Peyer's patch (tissue), 4 donors: ENCODE results near the gene PIK3CD. TPM values are rescaled to one million over a fixed set of nuclear protein-coding genes. Genes with fewer than 3 reads are reported as not detected.

Experiments
- DNase-seq, 3 donors: peaks; one replicate each; pipeline ENCODE4 v3.0.0-alpha.2; 2017 to 2019
- H3K27ac ChIP-seq, 4 donors: fragments of 200-600 bp; sonication (generic); one replicate each; pipeline ENCODE4 v1.5.1; 2016 to 2019
- H3K27me3 ChIP-seq, 2 donors: fragments of 200-600 bp; sonication (generic); one replicate each; pipeline ENCODE4 v1.5.1; 2019
- H3K36me3 ChIP-seq, 3 donors: fragments of 200-600 bp; sonication (generic); one replicate each; pipeline ENCODE4 v1.5.1; 2016 to 2019
- H3K4me1 ChIP-seq, 4 donors: fragments of 200-600 bp; sonication (generic); one replicate each; pipeline ENCODE4 v1.5.1; 2016 to 2019
- H3K4me3 ChIP-seq, 4 donors: fragments of 200-600 bp; sonication (generic); 1 replicate in 3 of 4; 2 replicates in 1 of 4; pipeline ENCODE4 v1.5.1; 2016 to 2019; ENCODE audit warnings: mild to moderate bottlenecking in 1 of 4
- H3K9me3 ChIP-seq, 4 donors: fragments of 200-600 bp; sonication (generic); one replicate each; pipeline ENCODE4 v1.5.1; 2016 to 2019; ENCODE audit warnings: mild to moderate bottlenecking in 1 of 4
- CTCF ChIP-seq, 6 experiments: fragments of 450-650 bp in 4 of 6; fragments of 200-600 bp in 2 of 6; sonication (generic) in 1 of 6; IDR thresholded peaks; one replicate each; pipeline ENCODE4 v1.5.1; 2017 to 2019; ENCODE audit warnings: antibody characterized with exemption in 6 of 6, mild to moderate bottlenecking in 3 of 6, moderate library complexity in 1 of 6
- POLR2A ChIP-seq, 2 donors: fragments of 450-650 bp; IDR thresholded peaks; one replicate each; pipeline ENCODE4 v1.5.1; 2017; ENCODE audit warnings: antibody characterized with exemption in 2 of 2, mild to moderate bottlenecking in 2 of 2, moderate library complexity in 2 of 2
- total RNA-seq, 4 donors: library from RNA; depleted of rRNA; stranded (reverse); fragments of >200 nt; gene quantifications; one replicate each; pipeline ENCODE4 v1.1.0, GENCODE V29; 2016

The PIK3CD gene
- total RNA-seq, 4 donors from 2014 or later = 2.8 to 34.7 (median 7.6) TPM

- H3K27me3 ChIP-seq = no peaks in the 10 kb centered on the region
- no peaks in the 10 kb centered on the region for H3K9me3 ChIP-seq
- peak overlapping the region; percentile 51 to 91 (median 78) for H3K27ac ChIP-seq
- TF ChIP-seq POLR2A (IDR thresholded peaks at IDR 0.05) (no peak), CTCF (IDR thresholded peaks at IDR 0.05) (no peak)
- peak in 2 of 3 donors; percentile 74 to 82 for DNase-seq
- H3K4me3 ChIP-seq = peak overlapping the region; percentile 13 to 50 (median 38)
- H3K36me3 ChIP-seq = no peaks in the 10 kb centered on the region
- H3K4me1 ChIP-seq = peaks cover 0 to 22% (median 13%) of the 10 kb centered on the region in 4 donors
Measured at GRCh38 chr1:9628541-9629444, 22.7 kb upstream of the PIK3CD start.

DNA sequence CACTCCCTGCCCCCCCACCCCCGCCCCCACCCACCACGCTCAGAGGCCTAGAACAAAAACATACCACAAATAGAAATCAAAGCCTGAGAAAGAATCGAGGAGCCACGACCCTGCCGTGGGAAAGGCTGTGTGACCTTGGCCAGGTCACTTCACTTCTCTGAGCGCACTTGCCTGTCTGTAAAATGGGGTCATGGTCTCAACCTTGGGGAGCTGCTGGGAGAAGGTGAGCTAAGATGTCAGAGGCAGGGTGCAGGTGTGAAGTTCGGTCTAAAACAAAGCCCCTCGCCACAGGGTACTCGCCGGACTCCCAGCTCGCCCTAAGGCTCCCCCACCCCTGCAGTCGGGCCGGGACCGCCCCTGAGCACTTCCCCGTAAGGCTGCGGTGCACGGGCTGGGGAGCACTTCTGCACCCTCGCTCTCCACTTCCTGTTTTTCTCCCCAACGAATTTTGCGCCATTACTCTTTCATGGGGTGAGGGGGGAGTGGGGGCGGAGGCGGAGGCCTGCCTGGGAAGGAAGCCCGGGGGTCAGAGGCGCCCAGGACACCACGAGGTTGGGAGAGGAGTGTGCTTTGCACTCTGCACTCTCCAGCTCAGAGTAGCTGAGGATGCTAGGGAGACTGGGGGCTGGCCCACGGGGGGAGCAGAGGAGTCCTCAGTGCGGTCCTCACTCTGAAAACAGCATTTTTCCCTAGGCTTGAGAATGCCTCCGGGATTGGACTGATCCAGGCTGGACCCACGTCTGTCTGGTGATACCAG, 21.9 kb upstream of the PIK3CD start:
- H3K27me3 ChIP-seq = no peaks in the 10 kb centered on the region
- H3K4me1 ChIP-seq = peaks cover 0 to 22% (median 13%) of the 10 kb centered on the region in 4 donors
- peak overlapping the region; percentile 13 to 50 (median 38) for H3K4me3 ChIP-seq
- H3K9me3 ChIP-seq = no peaks in the 10 kb centered on the region
- H3K27ac ChIP-seq = peak overlapping the region; percentile 51 to 91 (median 78)
- peak in 2 of 3 donors; percentile 89 to 93 for DNase-seq
- no peaks in the 10 kb centered on the region for H3K36me3 ChIP-seq
- TF ChIP-seq CTCF (IDR thresholded peaks at IDR 0.05) = no peak
- TF ChIP-seq POLR2A (IDR thresholded peaks at IDR 0.05) = no peak

DNA sequence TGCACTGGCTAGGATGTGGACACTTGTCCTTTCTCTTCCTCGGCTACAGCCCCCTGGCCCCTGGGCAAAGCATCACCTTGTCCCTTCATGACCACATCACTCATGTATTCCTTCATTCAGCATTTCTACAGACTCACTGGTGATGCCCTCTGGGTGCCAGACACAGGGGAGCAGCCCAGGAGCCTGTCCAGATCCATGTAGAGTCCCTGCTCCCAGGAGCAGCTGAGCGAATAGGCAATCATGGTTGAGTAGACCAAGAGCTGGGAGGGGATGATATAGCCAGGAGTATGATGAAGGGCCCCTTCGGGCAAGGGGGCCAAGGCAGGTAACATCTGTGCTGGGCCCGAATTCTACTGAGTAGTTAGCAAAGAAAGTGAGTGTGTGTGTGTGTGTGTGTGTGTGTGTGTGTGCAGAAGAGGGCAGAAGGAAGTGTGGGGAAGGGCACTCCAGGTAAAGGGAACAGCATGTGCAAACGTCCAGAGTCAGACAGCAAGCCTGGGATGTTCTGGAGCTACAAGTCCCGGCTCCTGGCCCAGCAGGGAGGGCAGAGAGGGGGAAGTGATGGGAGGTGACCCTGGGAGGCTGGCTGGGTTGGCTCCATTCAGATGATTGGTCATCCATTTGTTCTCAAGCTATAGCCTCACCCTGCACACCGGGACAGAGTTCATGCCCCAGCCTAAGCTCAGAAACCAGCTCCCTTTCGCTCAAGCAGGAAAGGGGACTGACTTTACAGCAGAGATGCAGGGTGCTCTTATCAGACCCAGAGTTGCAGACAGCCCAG, 21.0 kb upstream of the PIK3CD start:
- peak overlapping the region; percentile 13 to 50 (median 38) for H3K4me3 ChIP-seq
- no peaks in the 10 kb centered on the region for H3K27me3 ChIP-seq
- no peaks in the 10 kb centered on the region for H3K9me3 ChIP-seq
- H3K36me3 ChIP-seq = no peaks in the 10 kb centered on the region
- H3K27ac ChIP-seq = peak overlapping the region; percentile 51 to 91 (median 78)
- H3K4me1 ChIP-seq = peaks cover 0 to 22% (median 13%) of the 10 kb centered on the region in 4 donors
- TF ChIP-seq POLR2A (IDR thresholded peaks at IDR 0.05) (no peak), CTCF (IDR thresholded peaks at IDR 0.05) (no peak)
- peak in 2 of 3 donors; percentile 48 to 50 for DNase-seq

DNA sequence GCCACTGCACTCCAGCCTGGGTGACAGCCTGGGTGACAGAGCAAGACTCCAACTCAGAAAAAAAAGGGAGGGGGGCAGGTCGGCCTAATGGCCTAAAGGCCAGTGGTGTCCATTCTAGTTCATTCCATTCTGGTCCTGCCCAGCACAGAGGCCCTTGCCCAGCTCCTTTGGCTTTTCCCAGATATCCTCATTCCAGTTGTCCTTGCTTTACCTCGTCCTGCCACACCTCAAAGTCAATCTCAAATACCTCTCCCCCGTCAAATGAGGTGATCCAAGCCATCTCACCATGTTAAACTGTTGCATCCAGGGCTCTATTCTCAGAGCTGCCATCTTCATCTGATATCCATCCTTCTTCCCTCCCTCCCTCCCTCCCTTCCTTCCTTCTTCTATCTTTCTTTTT, 19.9 kb upstream of the PIK3CD start:
- no peak for DNase-seq
- Histone ChIP-seq H3K4me1 (peaks cover 0 to 14% (median 7%) of the 10 kb centered on the region in 4 donors), H3K9me3 (no peaks in the 10 kb centered on the region), H3K27ac (peak overlapping the region in 1 of 4 donors; percentile 91), H3K4me3 (no peak overlapping the region), H3K36me3 (no peaks in the 10 kb centered on the region), H3K27me3 (no peaks in the 10 kb centered on the region)
- TF ChIP-seq POLR2A (IDR thresholded peaks at IDR 0.05) = no peak
- no peak for TF ChIP-seq CTCF (IDR thresholded peaks at IDR 0.05)

DNA sequence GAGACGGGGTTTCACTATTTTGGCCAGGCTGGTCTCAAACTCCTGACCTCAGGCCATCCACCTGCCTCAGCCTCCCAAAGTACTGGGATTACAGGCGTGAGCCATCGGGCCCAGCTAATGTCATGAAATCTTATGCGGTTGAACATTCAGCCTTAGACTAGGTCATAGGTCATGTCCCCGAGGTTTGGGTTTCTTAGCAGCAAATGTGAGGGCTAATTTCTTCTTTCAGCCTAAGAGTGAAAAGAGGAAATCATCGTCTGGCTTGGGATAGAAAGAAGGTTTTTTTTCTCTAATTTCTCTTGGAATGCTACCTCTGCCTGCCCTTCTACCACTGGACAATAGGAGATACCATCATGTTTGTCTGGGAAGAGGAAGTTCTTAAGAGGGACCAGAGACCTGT, 18.0 kb upstream of the PIK3CD start:
- Histone ChIP-seq H3K27ac (no peak overlapping the region), H3K36me3 (no peaks in the 10 kb centered on the region), H3K27me3 (no peaks in the 10 kb centered on the region), H3K4me3 (no peak overlapping the region), H3K4me1 (peaks cover 0 to 6% (median under 1%) of the 10 kb centered on the region in 4 donors), H3K9me3 (no peaks in the 10 kb centered on the region)
- TF ChIP-seq CTCF (IDR thresholded peaks at IDR 0.05) = no peak
- TF ChIP-seq POLR2A (IDR thresholded peaks at IDR 0.05) = no peak
- DNase-seq = no peak
